ENCODE measurements around the gene GAN. TPM values are rescaled to one million over a fixed set of nuclear protein-coding genes. Genes with fewer than 3 reads are reported as not detected.

Gene GAN
- total and polyA plus RNA-seq, 9 donors, result 1.1 to 11.5 (median 9.0) TPM

DNA sequence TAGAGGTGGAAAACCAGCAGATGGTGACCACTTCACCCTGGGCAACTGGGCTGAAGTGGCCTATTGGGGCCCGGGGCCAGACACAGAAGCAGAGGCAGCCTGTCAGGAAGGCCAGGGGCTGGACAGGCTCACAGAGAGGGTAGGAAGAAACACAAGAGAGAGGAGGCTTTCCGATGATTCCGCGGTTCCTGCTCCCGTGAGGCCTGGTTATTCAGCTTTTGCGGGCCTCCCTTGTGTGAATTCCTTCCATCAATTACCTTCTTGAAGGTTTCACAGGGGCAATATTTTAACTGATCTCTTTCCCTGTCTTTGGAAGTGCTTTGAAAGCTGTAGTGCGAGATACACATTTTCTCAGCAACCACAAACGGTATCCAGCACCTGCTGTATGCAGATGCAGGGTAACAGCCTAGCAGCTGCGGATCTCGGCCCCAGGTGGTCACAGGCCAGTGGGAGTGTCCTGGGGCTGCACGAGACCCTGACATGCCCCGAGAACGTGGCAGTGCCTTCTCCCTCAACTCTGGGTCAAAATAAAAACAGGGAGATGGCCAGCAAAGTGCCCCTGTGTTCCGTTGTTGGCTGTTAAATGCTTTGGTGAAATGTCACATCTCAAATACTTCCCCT lies 118.3 kb downstream of the GAN start:
- WGBS, 3 donors, result 81 to 88% (median 81%) methylated on average over 14 of the region's 14 CpGs
- H3K27ac ChIP-seq, result no peak overlapping the region
- intact Hi-C loops (cut with DNase I), result no loop called here
- no peaks in the 10 kb centered on the region for H3K4me1 ChIP-seq (ENCODE audit: insufficient read depth)
- H3K27me3 ChIP-seq, result no peaks in the 10 kb centered on the region
- no peak overlapping the region for H3K4me3 ChIP-seq
- TF ChIP-seq EP300 (IDR thresholded peaks at IDR 0.05) (no peak), CTCF (IDR thresholded peaks at IDR 0.05) (no peak), POLR2A (IDR thresholded peaks at IDR 0.05) (no peak)
- no peaks in the 10 kb centered on the region for H3K36me3 ChIP-seq
- H3K9me3 ChIP-seq, result no peaks in the 10 kb centered on the region
- no peak for DNase-seq

GRCh38 chr16:81435103-81435502 lies 120.3 kb downstream of the GAN start:
- DNase-seq, result no peak
- Histone ChIP-seq H3K4me1 (ENCODE audit: insufficient read depth) (peaks cover 3% of the 10 kb centered on the region), H3K27ac (no peak overlapping the region), H3K9me3 (no peaks in the 10 kb centered on the region), H3K4me3 (no peak overlapping the region), H3K36me3 (no peaks in the 10 kb centered on the region), H3K27me3 (no peaks in the 10 kb centered on the region)
- no peak for TF ChIP-seq EP300 (IDR thresholded peaks at IDR 0.05)
- TF ChIP-seq CTCF (IDR thresholded peaks at IDR 0.05), result no peak
- TF ChIP-seq POLR2A (IDR thresholded peaks at IDR 0.05), result no peak
- intact Hi-C loops (cut with DNase I), result no loop called here
- WGBS, 3 donors, result 70 to 90% (median 80%) methylated on average over 3 of the region's 3 CpGs

GRCh38 chr16:81435567-81435966 lies 120.8 kb downstream of the GAN start:
- TF ChIP-seq POLR2A (IDR thresholded peaks at IDR 0.05) (no peak), CTCF (IDR thresholded peaks at IDR 0.05) (no peak), EP300 (IDR thresholded peaks at IDR 0.05) (no peak)
- no peaks in the 10 kb centered on the region for H3K27me3 ChIP-seq
- peaks cover 3% of the 10 kb centered on the region for H3K4me1 ChIP-seq (ENCODE audit: insufficient read depth)
- intact Hi-C loops (cut with DNase I), result no loop called here
- H3K9me3 ChIP-seq, result no peaks in the 10 kb centered on the region
- no peak overlapping the region for H3K4me3 ChIP-seq
- DNase-seq, result no peak
- no peak overlapping the region for H3K27ac ChIP-seq
- WGBS, 3 donors, result 92 to 93% (median 92%) methylated on average over 2 of the region's 2 CpGs
- H3K36me3 ChIP-seq, result no peaks in the 10 kb centered on the region

- no peak overlapping the region for H3K4me3 ChIP-seq
- H3K9me3 ChIP-seq, result no peaks in the 10 kb centered on the region
- TF ChIP-seq EP300 (IDR thresholded peaks at IDR 0.05) (no peak), POLR2A (IDR thresholded peaks at IDR 0.05) (no peak), CTCF (IDR thresholded peaks at IDR 0.05) (no peak)
- WGBS, 3 donors, result 83 to 89% (median 84%) methylated on average over 6 of the region's 6 CpGs
- intact Hi-C loops (cut with DNase I), result no loop called here
- no peaks in the 10 kb centered on the region for H3K27me3 ChIP-seq
- DNase-seq, result no peak
- peaks cover 3% of the 10 kb centered on the region for H3K4me1 ChIP-seq (ENCODE audit: insufficient read depth)
- H3K27ac ChIP-seq, result no peak overlapping the region
- no peaks in the 10 kb centered on the region for H3K36me3 ChIP-seq
These were observed 121.6 kb downstream of the GAN start for GRCh38 chr16:81436386-81436785.
